Chondrocyte (in vitro differentiated cells): ENCODE results near the gene TMEM86A. TPM values are rescaled to one million over a fixed set of nuclear protein-coding genes. Genes with fewer than 3 reads are reported as not detected.
"Not testable (repeated sequence)": the region's sequence is repeated elsewhere in the genome, so short reads cannot be mapped to it uniquely, and the experiment has no call there.

ENCODE experiments used
- DNase-seq: peaks from one replicate; pipeline ENCODE4 v3.0.0; 2021; ENCODE audit warnings: mixed read lengths, low spot score
- H3K27ac Mint-ChIP-seq: one replicate; pipeline ENCODE4 v1.8.0; 2021; ENCODE audit warnings: mild to moderate bottlenecking, moderate library complexity, mixed read lengths; ENCODE audit not compliant: unreplicated experiment
- H3K27me3 Mint-ChIP-seq: 2 replicates; pipeline ENCODE4 v1.8.0; 2021; ENCODE audit warnings: low read depth, mixed read lengths
- H3K36me3 Mint-ChIP-seq: 2 replicates; pipeline ENCODE4 v1.8.0; 2021; ENCODE audit warnings: low read depth, mixed read lengths
- H3K4me1 Mint-ChIP-seq: 2 replicates; pipeline ENCODE4 v1.8.0; 2021; ENCODE audit warnings: low read depth, mild to moderate bottlenecking, mixed read lengths
- H3K4me3 Mint-ChIP-seq: one replicate; pipeline ENCODE4 v1.8.0; 2021; ENCODE audit warnings: mild to moderate bottlenecking, moderate library complexity, mixed read lengths; ENCODE audit not compliant: unreplicated experiment
- H3K9me3 Mint-ChIP-seq: 2 replicates; pipeline ENCODE4 v1.8.0; 2021; ENCODE audit warnings: low read depth, mixed read lengths
- CTCF ChIP-seq: fragments of 200-600 bp; sonication (generic); IDR thresholded peaks from 2 replicates; pipeline ENCODE4 v1.5.0; 2021; ENCODE audit warnings: antibody characterized with exemption, mild to moderate bottlenecking, moderate library complexity
- long read RNA-seq: library from polyadenylated mRNA; stranded (forward); transcript quantifications from one replicate; pipeline ENCODE4 v2.0.0, GENCODE V29; 2021
- total RNA-seq: library from RNA; stranded (reverse); gene quantifications from 3 replicates; pipeline ENCODE4 v1.2.1, GENCODE V29; 2021

TMEM86A gene
- total RNA-seq = 3.1 to 3.6 TPM (median 3.5 TPM) in 3 replicates
- long read RNA-seq, transcript TMEM86A-201 (3 exons, 3,595 nt) = major isoform, 6 of 6 reads
- long read RNA-seq, partial matches to known transcripts = 0 of 6 reads
- long read RNA-seq, other reads (novel, unspliced or antisense) = 0 of 6 reads

GRCh38 chr11:18698341-18699268 lies at the start of gene TMEM86A:
Gene TMEM86A (plus strand): TSS chr11:18698779. CDS start chr11:18698887, 108 bp downstream.
- peak; percentile 94 for DNase-seq
- Mint-ChIP-seq H3K36me3 (peaks cover 3% of the 10 kb centered on the region), H3K27me3 (no peaks in the 10 kb centered on the region), H3K27ac (no peak within 1 kb of the TSS), H3K4me1 (peaks cover 16% of the 10 kb centered on the region), H3K9me3 (no peaks in the 10 kb centered on the region), H3K4me3 (peak within 1 kb of the TSS; percentile 68)
- peak; percentile 39 for TF ChIP-seq CTCF

GRCh38 chr11:18650353-18650752 lies 48.2 kb upstream of the TMEM86A start:
- Mint-ChIP-seq H3K36me3 (no peaks in the 10 kb centered on the region), H3K27ac (no peak overlapping the region)

GRCh38 chr11:18650859-18651557 lies 47.6 kb upstream of the TMEM86A start:
- no peak overlapping the region for H3K27ac Mint-ChIP-seq
- DNase-seq = no peak
- no peaks in the 10 kb centered on the region for H3K9me3 Mint-ChIP-seq
- H3K27me3 Mint-ChIP-seq = no peaks in the 10 kb centered on the region
- TF ChIP-seq CTCF = peak; percentile 78
- peak overlapping the region; percentile 24 for H3K4me3 Mint-ChIP-seq
- H3K36me3 Mint-ChIP-seq = no peaks in the 10 kb centered on the region
- no peaks in the 10 kb centered on the region for H3K4me1 Mint-ChIP-seq

More at GRCh38 chr11:18650353-18650752, 48.2 kb upstream of the TMEM86A start:
- DNase-seq = no peak
- Mint-ChIP-seq H3K4me3 (no peak overlapping the region), H3K4me1 (no peaks in the 10 kb centered on the region), H3K27me3 (no peaks in the 10 kb centered on the region), H3K9me3 (no peaks in the 10 kb centered on the region)
- no peak for TF ChIP-seq CTCF

GRCh38 chr11:18657673-18658072 lies 40.9 kb upstream of the TMEM86A start:
- TF ChIP-seq CTCF = no peak
- Mint-ChIP-seq H3K36me3 (peaks cover 3% of the 10 kb centered on the region), H3K4me1 (no peaks in the 10 kb centered on the region)

GRCh38 chr11:18665353-18665872 lies 33.2 kb upstream of the TMEM86A start:
- H3K4me1 Mint-ChIP-seq, H3K4me3 Mint-ChIP-seq, H3K27ac Mint-ChIP-seq, DNase-seq, H3K9me3 Mint-ChIP-seq, H3K36me3 Mint-ChIP-seq: not testable (repeated sequence)
- H3K27me3 Mint-ChIP-seq = peaks cover 44% of the 10 kb centered on the region

More at GRCh38 chr11:18657673-18658072, 40.9 kb upstream of the TMEM86A start:
- Mint-ChIP-seq H3K4me3 (no peak overlapping the region), H3K9me3 (no peaks in the 10 kb centered on the region), H3K27me3 (peaks cover 23% of the 10 kb centered on the region), H3K27ac (no peak overlapping the region)
- DNase-seq = no peak
